ENCODE measurements around the gene CCDC180.

DNA sequence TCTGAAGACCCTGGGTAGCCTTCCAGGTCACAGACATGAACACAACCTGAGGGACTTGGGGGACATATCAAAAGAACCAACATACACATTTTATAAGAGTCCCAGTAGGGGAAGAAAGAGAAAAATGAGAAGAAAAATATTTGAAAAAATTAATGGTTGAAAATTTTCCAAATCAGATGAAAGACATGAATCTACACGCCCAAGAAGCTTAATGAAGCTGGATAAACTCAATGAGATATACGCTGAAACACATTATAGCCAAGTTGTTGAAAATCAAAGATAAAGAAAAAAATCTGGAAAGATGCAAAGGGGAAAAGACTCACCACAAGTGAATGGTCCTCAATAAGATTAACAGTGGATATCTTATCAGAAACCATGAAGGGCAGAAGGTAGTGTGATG is 9.6 kb upstream of the CCDC180 start:
- TF ChIP-seq, protein P1, sequence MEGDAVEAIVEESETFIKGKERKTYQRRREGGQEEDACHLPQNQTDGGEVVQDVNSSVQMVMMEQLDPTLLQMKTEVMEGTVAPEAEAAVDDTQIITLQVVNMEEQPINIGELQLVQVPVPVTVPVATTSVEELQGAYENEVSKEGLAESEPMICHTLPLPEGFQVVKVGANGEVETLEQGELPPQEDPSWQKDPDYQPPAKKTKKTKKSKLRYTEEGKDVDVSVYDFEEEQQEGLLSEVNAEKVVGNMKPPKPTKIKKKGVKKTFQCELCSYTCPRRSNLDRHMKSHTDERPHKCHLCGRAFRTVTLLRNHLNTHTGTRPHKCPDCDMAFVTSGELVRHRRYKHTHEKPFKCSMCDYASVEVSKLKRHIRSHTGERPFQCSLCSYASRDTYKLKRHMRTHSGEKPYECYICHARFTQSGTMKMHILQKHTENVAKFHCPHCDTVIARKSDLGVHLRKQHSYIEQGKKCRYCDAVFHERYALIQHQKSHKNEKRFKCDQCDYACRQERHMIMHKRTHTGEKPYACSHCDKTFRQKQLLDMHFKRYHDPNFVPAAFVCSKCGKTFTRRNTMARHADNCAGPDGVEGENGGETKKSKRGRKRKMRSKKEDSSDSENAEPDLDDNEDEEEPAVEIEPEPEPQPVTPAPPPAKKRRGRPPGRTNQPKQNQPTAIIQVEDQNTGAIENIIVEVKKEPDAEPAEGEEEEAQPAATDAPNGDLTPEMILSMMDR (IDR thresholded peaks at IDR 0.05; ENCODE audit: poor library complexity, severe bottlenecking): no peak
- TF ChIP-seq SMC3 (conservative IDR thresholded peaks at IDR 0.05; ENCODE audit: poor library complexity) (no peak), EZH2 (IDR thresholded peaks at IDR 0.05; ENCODE audit: borderline replicate concordance, insufficient read depth, low read length, poor library complexity, severe bottlenecking) (no peak), POLR2AphosphoS5 (IDR thresholded peaks at IDR 0.05) (no peak), EP300 (conservative IDR thresholded peaks at IDR 0.05; ENCODE audit: poor library complexity, severe bottlenecking) (no peak), TAF1 (IDR thresholded peaks at IDR 0.05; ENCODE audit: low read depth) (no peak), RAD21 (conservative IDR thresholded peaks at IDR 0.05) (no peak)
- TF ChIP-seq, protein P2, sequence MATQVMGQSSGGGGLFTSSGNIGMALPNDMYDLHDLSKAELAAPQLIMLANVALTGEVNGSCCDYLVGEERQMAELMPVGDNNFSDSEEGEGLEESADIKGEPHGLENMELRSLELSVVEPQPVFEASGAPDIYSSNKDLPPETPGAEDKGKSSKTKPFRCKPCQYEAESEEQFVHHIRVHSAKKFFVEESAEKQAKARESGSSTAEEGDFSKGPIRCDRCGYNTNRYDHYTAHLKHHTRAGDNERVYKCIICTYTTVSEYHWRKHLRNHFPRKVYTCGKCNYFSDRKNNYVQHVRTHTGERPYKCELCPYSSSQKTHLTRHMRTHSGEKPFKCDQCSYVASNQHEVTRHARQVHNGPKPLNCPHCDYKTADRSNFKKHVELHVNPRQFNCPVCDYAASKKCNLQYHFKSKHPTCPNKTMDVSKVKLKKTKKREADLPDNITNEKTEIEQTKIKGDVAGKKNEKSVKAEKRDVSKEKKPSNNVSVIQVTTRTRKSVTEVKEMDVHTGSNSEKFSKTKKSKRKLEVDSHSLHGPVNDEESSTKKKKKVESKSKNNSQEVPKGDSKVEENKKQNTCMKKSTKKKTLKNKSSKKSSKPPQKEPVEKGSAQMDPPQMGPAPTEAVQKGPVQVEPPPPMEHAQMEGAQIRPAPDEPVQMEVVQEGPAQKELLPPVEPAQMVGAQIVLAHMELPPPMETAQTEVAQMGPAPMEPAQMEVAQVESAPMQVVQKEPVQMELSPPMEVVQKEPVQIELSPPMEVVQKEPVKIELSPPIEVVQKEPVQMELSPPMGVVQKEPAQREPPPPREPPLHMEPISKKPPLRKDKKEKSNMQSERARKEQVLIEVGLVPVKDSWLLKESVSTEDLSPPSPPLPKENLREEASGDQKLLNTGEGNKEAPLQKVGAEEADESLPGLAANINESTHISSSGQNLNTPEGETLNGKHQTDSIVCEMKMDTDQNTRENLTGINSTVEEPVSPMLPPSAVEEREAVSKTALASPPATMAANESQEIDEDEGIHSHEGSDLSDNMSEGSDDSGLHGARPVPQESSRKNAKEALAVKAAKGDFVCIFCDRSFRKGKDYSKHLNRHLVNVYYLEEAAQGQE (IDR thresholded peaks at IDR 0.05; ENCODE audit: borderline replicate concordance): no peak
